IMR-90 (cell line): ENCODE data around the gene DYNC2LI1. TPM values are rescaled to one million over a fixed set of nuclear protein-coding genes. Genes with fewer than 3 reads are reported as not detected.

ENCODE experiments used
- ATAC-seq: fragments of 200-7000 bp; cut with Tn5 transposase; 2 replicates; pipeline ENCODE4 v1.9.1; 2020; ENCODE audit warnings: low read depth, mild to moderate bottlenecking, moderate library complexity
- BruUV-seq: library from RNA; stranded (reverse); fragments of 400-500 nt; replicated peaks from 2 replicates; lab custom pipeline; 2021; lab: Mats Ljungman, UMichigan
- CTCF ChIA-PET: fragments of 300-600 bp; formaldehyde crosslinking; extraction: SDS; loops from one replicate; lab custom pipeline; 2021; ENCODE audit warnings: antibody characterized with exemption; lab: Yijun Ruan, JAX
- POLR2A ChIA-PET: fragments of 300-600 bp; sonication (Branson Sonifier 250); formaldehyde crosslinking; loops from one replicate; lab custom pipeline; 2022; ENCODE audit warnings: antibody characterized with exemption; ENCODE audit not compliant: unreplicated experiment; lab: Charles Lee
- DNase-seq: peaks from one replicate; pipeline ENCODE4 v3.0.0; 2013
- H2AFZ ChIP-seq: replicated peaks from 2 replicates; pipeline ENCODE3; 2013; ENCODE audit warnings: low read length, mild to moderate bottlenecking; ENCODE audit not compliant: poor library complexity
- H2AK5ac ChIP-seq: 2 replicates; pipeline ENCODE4 v1.6.1; 2013; ENCODE audit warnings: low read depth, low read length, inconsistent platforms
- H2AK9ac ChIP-seq: replicated peaks from 2 replicates; pipeline ENCODE3; 2013; ENCODE audit warnings: mild to moderate bottlenecking, low read depth, low read length, moderate library complexity; ENCODE audit not compliant: poor library complexity
- H2BK120ac ChIP-seq: 2 replicates; pipeline ENCODE4 v1.6.1; 2013; ENCODE audit warnings: low read depth, low read length, inconsistent platforms
- H2BK15ac ChIP-seq: 3 replicates; pipeline ENCODE4 v1.6.1; 2013; ENCODE audit warnings: low read depth, low read length, inconsistent platforms
- H2BK20ac ChIP-seq: 2 replicates; pipeline ENCODE4 v1.6.1; 2013; ENCODE audit warnings: low read depth, mild to moderate bottlenecking, inconsistent platforms, low read length, moderate library complexity
- H2BK5ac ChIP-seq: 2 replicates; pipeline ENCODE4 v1.6.1; 2013; ENCODE audit warnings: mild to moderate bottlenecking, low read depth, low read length, inconsistent platforms; ENCODE audit not compliant: poor library complexity, severe bottlenecking
- H3K14ac ChIP-seq: replicated peaks from 2 replicates; pipeline ENCODE4 v1.6.1; 2013; ENCODE audit warnings: low read depth, low read length, inconsistent platforms
- H3K18ac ChIP-seq: 2 replicates; pipeline ENCODE4 v1.6.1; 2013; ENCODE audit warnings: low read depth, low read length, control low read depth
- H3K23ac ChIP-seq: 2 replicates; pipeline ENCODE4 v1.6.1; 2013; ENCODE audit warnings: low read depth, low read length, inconsistent platforms
- H3K27ac ChIP-seq: 2 replicates; pipeline ENCODE4 v1.5.1; 2013; ENCODE audit warnings: mild to moderate bottlenecking, control low read depth, low read length; ENCODE audit not compliant: insufficient read depth
- H3K27me3 ChIP-seq: 2 replicates; pipeline ENCODE4 v1.6.1; 2013; ENCODE audit warnings: low read length; ENCODE audit not compliant: control insufficient read depth, insufficient read depth
- H3K36me3 ChIP-seq: 2 replicates; pipeline ENCODE4 v1.6.1; 2013; ENCODE audit warnings: low read length, mixed read lengths; ENCODE audit not compliant: control insufficient read depth, insufficient read depth
- H3K4ac ChIP-seq: 2 replicates; pipeline ENCODE4 v1.6.1; 2013; ENCODE audit warnings: low read depth, low read length, inconsistent platforms
- H3K4me1 ChIP-seq: 2 replicates; pipeline ENCODE4 v1.6.1; 2013; ENCODE audit warnings: low read length, mixed read lengths; ENCODE audit not compliant: control insufficient read depth, insufficient read depth
- H3K4me2 ChIP-seq: 2 replicates; pipeline ENCODE4 v1.6.1; 2013; ENCODE audit warnings: low read depth, mild to moderate bottlenecking, control low read depth, low read length, moderate library complexity
- H3K4me3 ChIP-seq: 2 replicates; pipeline ENCODE4 v1.5.1; 2013; ENCODE audit warnings: low read depth, mild to moderate bottlenecking, control low read depth, low read length, moderate library complexity; ENCODE audit not compliant: insufficient read depth
- H3K56ac ChIP-seq: 2 replicates; pipeline ENCODE4 v1.6.1; 2013; ENCODE audit warnings: low read length, inconsistent platforms; ENCODE audit not compliant: insufficient read depth; ENCODE audit errors: extremely low read depth
- H3K79me1 ChIP-seq, 2 experiments: 2 replicates each; pipeline ENCODE4 v1.6.1; 2013; ENCODE audit warnings: low read length in 2 of 2, inconsistent platforms in 1 of 2, low read depth in 1 of 2
- H3K9ac ChIP-seq: 2 replicates; pipeline ENCODE4 v1.6.1; 2013; ENCODE audit warnings: low read depth, low read length, control low read depth
- H3K9me1 ChIP-seq: 2 replicates; pipeline ENCODE4 v1.6.1; 2013; ENCODE audit warnings: low read length, inconsistent platforms; ENCODE audit not compliant: insufficient read depth
- H3K9me3 ChIP-seq: 2 replicates; pipeline ENCODE4 v1.6.1; 2013; ENCODE audit warnings: low read length; ENCODE audit not compliant: control insufficient read depth, insufficient read depth
- H4K20me1 ChIP-seq: 2 replicates; pipeline ENCODE4 v1.6.1; 2013; ENCODE audit warnings: low read length, inconsistent platforms; ENCODE audit not compliant: insufficient read depth
- H4K5ac ChIP-seq: 2 replicates; pipeline ENCODE4 v1.6.1; 2013; ENCODE audit warnings: mild to moderate bottlenecking, low read depth, low read length, control low read depth
- H4K8ac ChIP-seq, 2 experiments: 2 replicates each; pipeline ENCODE4 v1.6.1; 2013; ENCODE audit warnings: low read depth in 2 of 2, low read length in 2 of 2, control low read depth in 1 of 2, inconsistent platforms in 1 of 2
- H4K91ac ChIP-seq: 2 replicates; pipeline ENCODE4 v1.6.1; 2013; ENCODE audit warnings: low read depth, low read length, inconsistent platforms; ENCODE audit not compliant: insufficient read depth
- BHLHE40 ChIP-seq: fragments of 150-350 bp; IDR thresholded peaks from 2 replicates; pipeline ENCODE4 v1.6.1; 2016; ENCODE audit warnings: mild to moderate bottlenecking, low read depth, low read length
- CHD1 ChIP-seq: IDR thresholded peaks from 2 replicates; pipeline ENCODE4 v1.6.1; 2012; ENCODE audit warnings: low read depth, low read length, improper control_type of control experiment
- MAZ ChIP-seq: IDR thresholded peaks from 2 replicates; pipeline ENCODE4 v1.6.1; 2012; ENCODE audit warnings: low read depth, mild to moderate bottlenecking, low read length, improper control_type of control experiment, moderate library complexity, borderline replicate concordance
- NFE2L2 ChIP-seq: fragments of 150-350 bp; IDR thresholded peaks from 2 replicates; pipeline ENCODE4 v1.6.1; 2016; ENCODE audit warnings: low read depth, mild to moderate bottlenecking, low read length
- POLR2A ChIP-seq: IDR thresholded peaks from 2 replicates; pipeline ENCODE4 v1.6.1; 2012; ENCODE audit warnings: mild to moderate bottlenecking, low read depth, low read length
- RAD21 ChIP-seq: IDR thresholded peaks from 2 replicates; pipeline ENCODE4 v1.6.1; 2012; ENCODE audit warnings: low read length, improper control_type of control experiment
- RCOR1 ChIP-seq: IDR thresholded peaks from 2 replicates; pipeline ENCODE4 v1.6.1; 2012; ENCODE audit warnings: mild to moderate bottlenecking, low read length, improper control_type of control experiment; ENCODE audit not compliant: insufficient replicate concordance
- RFX5 ChIP-seq: IDR thresholded peaks from 2 replicates; pipeline ENCODE4 v1.8.0; 2012; ENCODE audit warnings: low read depth, mild to moderate bottlenecking, low read length, moderate library complexity
- WGBS, 2 experiments: methylation state at CpG; one replicate each; pipeline versions ENCODE4 v1.1.5 to v1.1.7; 2013; ENCODE audit warnings: missing lambda C conversion rate in 2 of 2; ENCODE audit not compliant: insufficient read length in 1 of 2; ENCODE audit errors: extremely low coverage in 2 of 2; 5-methylcytosine and 5-hydroxymethylcytosine counted together
- dilution Hi-C: fragments of 300-500 bp; cut with HindIII; formaldehyde crosslinking; loops from one replicate; pipeline ENCODE4 v1.14.3; 2018; ENCODE audit warnings: low sequenced_read_pairs; ENCODE audit not compliant: unreplicated experiment
- in situ Hi-C: fragments of 300-500 bp; cut with MboI; formaldehyde crosslinking; loops from 3 replicates; pipeline ENCODE4 v1.14.3; 2019; ENCODE audit warnings: low sequenced_read_pairs, inconsistent platforms, mixed read lengths
- intact Hi-C: fragments of 100-400 bp; cut with micrococcal nuclease; formaldehyde crosslinking; loops from 2 replicates; pipeline ENCODE4 v1.10.0; 2022
- polyA plus RNA-seq, 3 experiments: library from polyadenylated mRNA; depleted of rRNA; stranded (reverse); fragments of >200 nt; gene quantifications; 2 replicates each; pipeline ENCODE4 v1.2.3, GENCODE V29; 2012; ENCODE audit warnings: low replicate concordance in 1 of 3
- total RNA-seq: library from RNA; depleted of rRNA; stranded (reverse); fragments of >200 nt; gene quantifications from 2 replicates; pipeline ENCODE4 v1.2.3, GENCODE V29; 2012
- TF ChIP-seq, protein P1 (sequence below): conservative IDR thresholded peaks from 2 replicates; pipeline ENCODE4 v1.5.1; 2012; ENCODE audit warnings: mild to moderate bottlenecking, low read depth, low read length, improper control_type of control experiment
- TF ChIP-seq, protein P2 (sequence below): fragments of 150-350 bp; IDR thresholded peaks from 2 replicates; pipeline ENCODE4 v1.6.1; 2017; ENCODE audit warnings: mild to moderate bottlenecking, antibody characterized with exemption, low read length, low read depth

The DYNC2LI1 gene
- total and polyA plus RNA-seq, 2 of the 4 experiments (the other 2 are of a cell fraction): 5.2 to 10.4 TPM

DNA sequence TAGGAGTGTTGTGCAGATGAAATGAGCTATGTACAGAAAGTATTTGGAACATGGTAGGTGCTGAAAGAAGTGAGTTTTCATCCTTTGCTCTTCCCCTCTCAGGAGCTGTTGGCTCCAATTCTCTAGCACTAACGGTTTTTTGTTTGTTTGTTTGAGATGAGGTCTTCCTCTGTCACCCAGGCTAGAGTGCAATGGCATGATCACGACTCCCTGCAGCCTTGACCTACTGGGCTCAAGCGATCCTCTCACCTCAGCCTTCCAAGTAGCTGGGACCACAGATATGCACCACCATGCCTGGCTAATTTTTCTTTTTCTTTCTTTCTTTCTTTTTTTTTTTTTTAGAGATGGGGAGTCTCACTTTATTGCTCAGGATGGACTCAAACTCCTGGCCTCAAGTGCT, 52.0 kb downstream of the DYNC2LI1 start:
- dilution Hi-C loops (no loop called here), in situ Hi-C loops (no loop called here), intact Hi-C loops (no loop called here)
- Histone ChIP-seq H2AK9ac (no peak overlapping the region), H3K23ac (no peak overlapping the region), H3K9me1 (no peaks in the 10 kb centered on the region), H2BK15ac (no peak overlapping the region), H3K14ac (no peak overlapping the region), H4K5ac (no peak overlapping the region), H3K4me1 (no peaks in the 10 kb centered on the region), H2AK5ac (no peak overlapping the region), H3K4me2 (no peak overlapping the region), H3K79me1 (no peaks in the 10 kb centered on the region), H2AFZ (no peak overlapping the region), H3K27ac (no peak overlapping the region), H3K4ac (no peak overlapping the region), H3K4me3 (no peak overlapping the region), H3K9me3 (no peaks in the 10 kb centered on the region), H2BK20ac (no peak overlapping the region), H2BK120ac (no peak overlapping the region), H3K36me3 (no peaks in the 10 kb centered on the region), H3K18ac (no peak overlapping the region), H3K56ac (no peak overlapping the region), H3K9ac (no peak overlapping the region), H4K8ac (no peak overlapping the region), H2BK5ac (no peak overlapping the region), H4K20me1 (no peaks in the 10 kb centered on the region), H3K27me3 (peaks cover 48% of the 10 kb centered on the region), H4K91ac (no peak overlapping the region)
- WGBS, 2 experiments: no CpG with 5 or more reads among the region's 3 CpGs
- no TSS peak for BruUV-seq
- POLR2A ChIA-PET: no interaction called here
- TF ChIP-seq CHD1 (no peak), BHLHE40 (no peak), NFE2L2 (no peak), RAD21 (no peak), POLR2A (no peak), MAZ (no peak), RFX5 (no peak), RCOR1 (no peak)
- TF ChIP-seq, protein P1, sequence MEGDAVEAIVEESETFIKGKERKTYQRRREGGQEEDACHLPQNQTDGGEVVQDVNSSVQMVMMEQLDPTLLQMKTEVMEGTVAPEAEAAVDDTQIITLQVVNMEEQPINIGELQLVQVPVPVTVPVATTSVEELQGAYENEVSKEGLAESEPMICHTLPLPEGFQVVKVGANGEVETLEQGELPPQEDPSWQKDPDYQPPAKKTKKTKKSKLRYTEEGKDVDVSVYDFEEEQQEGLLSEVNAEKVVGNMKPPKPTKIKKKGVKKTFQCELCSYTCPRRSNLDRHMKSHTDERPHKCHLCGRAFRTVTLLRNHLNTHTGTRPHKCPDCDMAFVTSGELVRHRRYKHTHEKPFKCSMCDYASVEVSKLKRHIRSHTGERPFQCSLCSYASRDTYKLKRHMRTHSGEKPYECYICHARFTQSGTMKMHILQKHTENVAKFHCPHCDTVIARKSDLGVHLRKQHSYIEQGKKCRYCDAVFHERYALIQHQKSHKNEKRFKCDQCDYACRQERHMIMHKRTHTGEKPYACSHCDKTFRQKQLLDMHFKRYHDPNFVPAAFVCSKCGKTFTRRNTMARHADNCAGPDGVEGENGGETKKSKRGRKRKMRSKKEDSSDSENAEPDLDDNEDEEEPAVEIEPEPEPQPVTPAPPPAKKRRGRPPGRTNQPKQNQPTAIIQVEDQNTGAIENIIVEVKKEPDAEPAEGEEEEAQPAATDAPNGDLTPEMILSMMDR: no peak
- TF ChIP-seq, protein P2, sequence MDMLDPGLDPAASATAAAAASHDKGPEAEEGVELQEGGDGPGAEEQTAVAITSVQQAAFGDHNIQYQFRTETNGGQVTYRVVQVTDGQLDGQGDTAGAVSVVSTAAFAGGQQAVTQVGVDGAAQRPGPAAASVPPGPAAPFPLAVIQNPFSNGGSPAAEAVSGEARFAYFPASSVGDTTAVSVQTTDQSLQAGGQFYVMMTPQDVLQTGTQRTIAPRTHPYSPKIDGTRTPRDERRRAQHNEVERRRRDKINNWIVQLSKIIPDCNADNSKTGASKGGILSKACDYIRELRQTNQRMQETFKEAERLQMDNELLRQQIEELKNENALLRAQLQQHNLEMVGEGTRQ: no peak
- no peak for DNase-seq
- ATAC-seq: no peak
- CTCF ChIA-PET: no interaction called here
